MM.1S (cell line): Measurements from ENCODE around the gene CSF2RB.
"Not testable (repeated sequence)": the region's sequence is repeated elsewhere in the genome, so short reads cannot be mapped to it uniquely, and the experiment has no call there.

Experiments used
- DNase-seq: peaks from one replicate; pipeline ENCODE4 v3.0.0-alpha.2; 2015
- H2AFZ ChIP-seq: fragments of 300-600 bp; sonication (generic); 2 replicates; pipeline ENCODE4 v1.6.0; 2016; ENCODE audit warnings: antibody characterized with exemption, low read length
- H3F3A ChIP-seq: fragments of 300-600 bp; sonication (generic); 2 replicates; pipeline ENCODE4 v1.6.1; 2016; ENCODE audit warnings: mild to moderate bottlenecking, antibody characterized with exemption, low read length, moderate library complexity, mixed read lengths; ENCODE audit not compliant: insufficient read depth
- H3K27ac ChIP-seq: fragments of 300-600 bp; sonication (generic); 2 replicates; pipeline ENCODE4 v1.5.1; 2016; ENCODE audit warnings: mild to moderate bottlenecking, low read length
- H3K27me3 ChIP-seq: fragments of 300-600 bp; sonication (generic); replicated peaks from 2 replicates; pipeline ENCODE4 v1.6.0; 2016; ENCODE audit warnings: low read length; ENCODE audit not compliant: insufficient read depth
- H3K36me3 ChIP-seq: fragments of 300-600 bp; sonication (generic); replicated peaks from 2 replicates; pipeline ENCODE4 v1.6.1; 2016; ENCODE audit warnings: mild to moderate bottlenecking, low read length, mixed read lengths; ENCODE audit not compliant: insufficient read depth
- H3K4me1 ChIP-seq: fragments of 300-600 bp; sonication (generic); 2 replicates; pipeline ENCODE4 v1.6.1; 2016; ENCODE audit warnings: low read length, mixed read lengths
- H3K4me2 ChIP-seq: fragments of 300-600 bp; sonication (generic); 2 replicates; pipeline ENCODE4 v1.6.0; 2016; ENCODE audit warnings: low read depth, low read length
- H3K4me3 ChIP-seq: fragments of 300-600 bp; sonication (generic); 2 replicates; pipeline ENCODE4 v1.5.1; 2016; ENCODE audit warnings: low read length, mixed read lengths
- H3K79me2 ChIP-seq: fragments of 300-600 bp; sonication (generic); 2 replicates; pipeline ENCODE4 v1.6.1; 2016; ENCODE audit warnings: mixed run types, low read length, mixed read lengths
- H3K9ac ChIP-seq: fragments of 300-600 bp; sonication (generic); 2 replicates; pipeline ENCODE4 v1.6.1; 2016; ENCODE audit warnings: low read length, mixed read lengths
- H3K9me2 ChIP-seq: fragments of 300-600 bp; sonication (generic); replicated peaks from 2 replicates; pipeline ENCODE4 v1.6.1; 2016; ENCODE audit warnings: mild to moderate bottlenecking, low read length, mixed read lengths; ENCODE audit not compliant: insufficient read depth
- H3K9me3 ChIP-seq: fragments of 300-600 bp; sonication (generic); replicated peaks from 2 replicates; pipeline ENCODE4 v1.6.1; 2016; ENCODE audit warnings: mild to moderate bottlenecking, low read length, mixed read lengths; ENCODE audit not compliant: insufficient read depth
- H4K20me1 ChIP-seq: fragments of 300-600 bp; sonication (generic); 2 replicates; pipeline ENCODE4 v1.6.1; 2016; ENCODE audit warnings: mild to moderate bottlenecking, low read length, moderate library complexity, mixed read lengths; ENCODE audit not compliant: insufficient read depth
- CTCF ChIP-seq: fragments of 300-600 bp; sonication (generic); IDR thresholded peaks from 2 replicates; pipeline ENCODE4 v1.5.1; 2016; ENCODE audit warnings: antibody characterized with exemption, low read length, mixed read lengths
- EZH2 ChIP-seq: fragments of 300-600 bp; sonication (generic); optimal IDR thresholded peaks from 2 replicates; pipeline ENCODE3; 2017; ENCODE audit warnings: low read depth, mild to moderate bottlenecking, antibody characterized with exemption, low read length, mixed read lengths
- EZH2phosphoT487 ChIP-seq: fragments of 300-600 bp; sonication (generic); IDR thresholded peaks from 2 replicates; pipeline ENCODE4 v1.6.1; 2018; ENCODE audit warnings: antibody characterized with exemption, low read length

CSF2RB gene

GRCh38 chr22:36988075-36988832 is 74.8 kb downstream of the CSF2RB start:
- Histone ChIP-seq H3K79me2 (no peaks in the 10 kb centered on the region), H3K9me3 (no peaks in the 10 kb centered on the region), H3K9me2 (no peaks in the 10 kb centered on the region), H3K27me3 (peaks cover 76% of the 10 kb centered on the region), H3K4me3 (no peak overlapping the region), H3K9ac (no peak overlapping the region), H3K4me2 (no peak overlapping the region), H3K4me1 (no peaks in the 10 kb centered on the region), H3K27ac (no peak overlapping the region), H2AFZ (no peak overlapping the region), H4K20me1 (no peaks in the 10 kb centered on the region), H3F3A (no peaks in the 10 kb centered on the region), H3K36me3 (no peaks in the 10 kb centered on the region)
- DNase-seq, result no peak
- TF ChIP-seq EZH2 (no peak), EZH2phosphoT487 (no peak), CTCF (no peak)

GRCh38 chr22:36989012-36989411 is 75.6 kb downstream of the CSF2RB start:
- not testable (repeated sequence) for H3K36me3 ChIP-seq, H3K79me2 ChIP-seq, H2AFZ ChIP-seq, H3K27ac ChIP-seq, H3K9me2 ChIP-seq, DNase-seq, H3K4me1 ChIP-seq, H3K9ac ChIP-seq, H3F3A ChIP-seq, H3K4me2 ChIP-seq, H3K4me3 ChIP-seq, H3K9me3 ChIP-seq, H4K20me1 ChIP-seq
- peaks cover 77% of the 10 kb centered on the region for H3K27me3 ChIP-seq
